ENCODE measurements around the gene PDZD4.
A peak's percentile ranks its signal among the peaks of the same experiment; 100 is the strongest.

The PDZD4 gene

GRCh38 chrX:153793291-153793690, 37.1 kb downstream of the PDZD4 start:
- no peaks in the 10 kb centered on the region for H3K9me3 ChIP-seq
- peak overlapping the region; percentile 78 to 79 for H3K4me3 ChIP-seq (ENCODE audit: low read depth in 1 of 2, low read length in 1 of 2)
- H3K4me1 ChIP-seq (ENCODE audit: control insufficient read depth in 1 of 2, insufficient read depth in 1 of 2, low read depth in 1 of 2, low read length in 1 of 2), result peaks cover 21% of the 10 kb centered on the region in 2 experiments
- H3K27me3 ChIP-seq, result no peaks in the 10 kb centered on the region
- H3K27ac ChIP-seq, result peak overlapping the region; percentile 95
- TF ChIP-seq CTCF (IDR thresholded peaks at IDR 0.05), result no peak
- H3K36me3 ChIP-seq, result peaks cover 31% of the 10 kb centered on the region

- Histone ChIP-seq H3K9me3 (no peaks in the 10 kb centered on the region), H3K4me1 (ENCODE audit: control insufficient read depth in 1 of 2, insufficient read depth in 1 of 2, low read depth in 1 of 2, low read length in 1 of 2) (peaks cover 21% of the 10 kb centered on the region in 2 experiments), H3K27ac (peak overlapping the region; percentile 95), H3K4me3 (ENCODE audit: low read depth in 1 of 2, low read length in 1 of 2) (no peak overlapping the region), H3K36me3 (peaks cover 31% of the 10 kb centered on the region), H3K27me3 (no peaks in the 10 kb centered on the region)
- no peak for TF ChIP-seq CTCF (IDR thresholded peaks at IDR 0.05)
These were observed 38.0 kb downstream of the PDZD4 start for GRCh38 chrX:153792368-153792767.

GRCh38 chrX:153791104-153791852, 39.1 kb downstream of the PDZD4 start:
- Histone ChIP-seq H3K4me1 (ENCODE audit: control insufficient read depth in 1 of 2, insufficient read depth in 1 of 2, low read depth in 1 of 2, low read length in 1 of 2) (peaks cover 21% of the 10 kb centered on the region in 2 experiments), H3K27me3 (no peaks in the 10 kb centered on the region), H3K27ac (no peak overlapping the region), H3K36me3 (peaks cover 38% of the 10 kb centered on the region), H3K4me3 (ENCODE audit: low read depth in 1 of 2, low read length in 1 of 2) (no peak overlapping the region), H3K9me3 (no peaks in the 10 kb centered on the region)
- TF ChIP-seq CTCF (IDR thresholded peaks at IDR 0.05), result no peak

GRCh38 chrX:153789654-153790053, 40.7 kb downstream of the PDZD4 start:
- no peaks in the 10 kb centered on the region for H3K9me3 ChIP-seq
- H3K4me3 ChIP-seq (ENCODE audit: low read depth in 1 of 2, low read length in 1 of 2), result no peak overlapping the region
- peaks cover 54% of the 10 kb centered on the region for H3K36me3 ChIP-seq
- no peaks in the 10 kb centered on the region for H3K27me3 ChIP-seq
- no peak for TF ChIP-seq CTCF (IDR thresholded peaks at IDR 0.05)
- H3K4me1 ChIP-seq (ENCODE audit: control insufficient read depth in 1 of 2, insufficient read depth in 1 of 2, low read depth in 1 of 2, low read length in 1 of 2), result peaks cover 10 to 14% of the 10 kb centered on the region in 2 experiments
- H3K27ac ChIP-seq, result no peak overlapping the region

- Histone ChIP-seq H3K4me3 (ENCODE audit: low read depth in 1 of 2, low read length in 1 of 2) (no peak overlapping the region), H3K9me3 (no peaks in the 10 kb centered on the region), H3K36me3 (peaks cover 69% of the 10 kb centered on the region), H3K27me3 (peaks cover 4% of the 10 kb centered on the region), H3K4me1 (ENCODE audit: control insufficient read depth in 1 of 2, insufficient read depth in 1 of 2, low read depth in 1 of 2, low read length in 1 of 2) (no peaks in the 10 kb centered on the region), H3K27ac (no peak overlapping the region)
- TF ChIP-seq CTCF (IDR thresholded peaks at IDR 0.05), result no peak
These were observed 43.7 kb downstream of the PDZD4 start for GRCh38 chrX:153786669-153787068.

All from neutrophil (primary cell).